Measurements from ENCODE around the gene UBE2D1. TPM values are rescaled to one million over a fixed set of nuclear protein-coding genes. Genes with fewer than 3 reads are reported as not detected.

UBE2D1 gene
- total RNA-seq, 1 experiment from 2014 or later: 24.6 TPM

- TF ChIP-seq, protein P1, sequence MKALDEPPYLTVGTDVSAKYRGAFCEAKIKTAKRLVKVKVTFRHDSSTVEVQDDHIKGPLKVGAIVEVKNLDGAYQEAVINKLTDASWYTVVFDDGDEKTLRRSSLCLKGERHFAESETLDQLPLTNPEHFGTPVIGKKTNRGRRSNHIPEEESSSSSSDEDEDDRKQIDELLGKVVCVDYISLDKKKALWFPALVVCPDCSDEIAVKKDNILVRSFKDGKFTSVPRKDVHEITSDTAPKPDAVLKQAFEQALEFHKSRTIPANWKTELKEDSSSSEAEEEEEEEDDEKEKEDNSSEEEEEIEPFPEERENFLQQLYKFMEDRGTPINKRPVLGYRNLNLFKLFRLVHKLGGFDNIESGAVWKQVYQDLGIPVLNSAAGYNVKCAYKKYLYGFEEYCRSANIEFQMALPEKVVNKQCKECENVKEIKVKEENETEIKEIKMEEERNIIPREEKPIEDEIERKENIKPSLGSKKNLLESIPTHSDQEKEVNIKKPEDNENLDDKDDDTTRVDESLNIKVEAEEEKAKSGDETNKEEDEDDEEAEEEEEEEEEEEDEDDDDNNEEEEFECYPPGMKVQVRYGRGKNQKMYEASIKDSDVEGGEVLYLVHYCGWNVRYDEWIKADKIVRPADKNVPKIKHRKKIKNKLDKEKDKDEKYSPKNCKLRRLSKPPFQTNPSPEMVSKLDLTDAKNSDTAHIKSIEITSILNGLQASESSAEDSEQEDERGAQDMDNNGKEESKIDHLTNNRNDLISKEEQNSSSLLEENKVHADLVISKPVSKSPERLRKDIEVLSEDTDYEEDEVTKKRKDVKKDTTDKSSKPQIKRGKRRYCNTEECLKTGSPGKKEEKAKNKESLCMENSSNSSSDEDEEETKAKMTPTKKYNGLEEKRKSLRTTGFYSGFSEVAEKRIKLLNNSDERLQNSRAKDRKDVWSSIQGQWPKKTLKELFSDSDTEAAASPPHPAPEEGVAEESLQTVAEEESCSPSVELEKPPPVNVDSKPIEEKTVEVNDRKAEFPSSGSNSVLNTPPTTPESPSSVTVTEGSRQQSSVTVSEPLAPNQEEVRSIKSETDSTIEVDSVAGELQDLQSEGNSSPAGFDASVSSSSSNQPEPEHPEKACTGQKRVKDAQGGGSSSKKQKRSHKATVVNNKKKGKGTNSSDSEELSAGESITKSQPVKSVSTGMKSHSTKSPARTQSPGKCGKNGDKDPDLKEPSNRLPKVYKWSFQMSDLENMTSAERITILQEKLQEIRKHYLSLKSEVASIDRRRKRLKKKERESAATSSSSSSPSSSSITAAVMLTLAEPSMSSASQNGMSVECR (CRISPR knock-in tag; IDR thresholded peaks at IDR 0.05; ENCODE audit: borderline replicate concordance): no peak
- TF ChIP-seq NR3C1 (CRISPR knock-in tag; conservative IDR thresholded peaks at IDR 0.05; ENCODE audit: low read depth): no peak
These were observed 77.7 kb downstream of the UBE2D1 start (continued) for GRCh38 chr10:58412502-58412961.

- CTCF ChIA-PET: interaction anchor here (0.5 to 3.1 kb wide), 20 partner anchors 10 to 326 kb away, joined by 3 to 32 read pairs (median 4); partner anchors contain the start of gene BICC1
- H3K27me3 Mint-ChIP-seq (ENCODE audit: low read depth): no peaks in the 10 kb centered on the region
- no peak for DNase-seq (ENCODE audit: low spot score)
- peaks cover 17% of the 10 kb centered on the region for H3K9me3 Mint-ChIP-seq
- POLR2A ChIA-PET: interaction anchor here (0.7 kb wide), 1 partner anchor 30 kb away, joined by 3 read pairs; no protein-coding TSS in a partner anchor
- peaks cover 21% of the 10 kb centered on the region for H3K4me1 Mint-ChIP-seq
- H3K27ac Mint-ChIP-seq: no peak overlapping the region
- ATAC-seq: peak; percentile 47
- H3K36me3 Mint-ChIP-seq: peaks cover 4% of the 10 kb centered on the region; the same call in 1 of the 2 replicates
- H3K4me3 Mint-ChIP-seq: no peak overlapping the region
- no peak for TF ChIP-seq ZNF423 (CRISPR knock-in tag; IDR thresholded peaks at IDR 0.05)
- TF ChIP-seq AR (CRISPR knock-in tag; IDR thresholded peaks at IDR 0.05): no peak
- no peak for TF ChIP-seq ERG (CRISPR knock-in tag; IDR thresholded peaks at IDR 0.05)
- TF ChIP-seq, protein P2, sequence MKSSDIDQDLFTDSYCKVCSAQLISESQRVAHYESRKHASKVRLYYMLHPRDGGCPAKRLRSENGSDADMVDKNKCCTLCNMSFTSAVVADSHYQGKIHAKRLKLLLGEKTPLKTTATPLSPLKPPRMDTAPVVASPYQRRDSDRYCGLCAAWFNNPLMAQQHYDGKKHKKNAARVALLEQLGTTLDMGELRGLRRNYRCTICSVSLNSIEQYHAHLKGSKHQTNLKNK (CRISPR knock-in tag; IDR thresholded peaks at IDR 0.05): no peak
- no peak for TF ChIP-seq ATF6 (CRISPR knock-in tag; IDR thresholded peaks at IDR 0.05)
- TF ChIP-seq NR3C1 (CRISPR knock-in tag; conservative IDR thresholded peaks at IDR 0.05; ENCODE audit: low read depth): no peak
- TF ChIP-seq ETV6 (CRISPR knock-in tag; IDR thresholded peaks at IDR 0.05): no peak
- no peak for TF ChIP-seq CREB1 (CRISPR knock-in tag; IDR thresholded peaks at IDR 0.05)
- TF ChIP-seq NR1H2 (CRISPR knock-in tag; IDR thresholded peaks at IDR 0.05): no peak
- no peak for TF ChIP-seq NFE2L1 (CRISPR knock-in tag; IDR thresholded peaks at IDR 0.05)
- no peak for TF ChIP-seq EMX1 (CRISPR knock-in tag; IDR thresholded peaks at IDR 0.05)
- no peak for TF ChIP-seq USF2 (CRISPR knock-in tag; IDR thresholded peaks at IDR 0.05)
- TF ChIP-seq, protein P3, sequence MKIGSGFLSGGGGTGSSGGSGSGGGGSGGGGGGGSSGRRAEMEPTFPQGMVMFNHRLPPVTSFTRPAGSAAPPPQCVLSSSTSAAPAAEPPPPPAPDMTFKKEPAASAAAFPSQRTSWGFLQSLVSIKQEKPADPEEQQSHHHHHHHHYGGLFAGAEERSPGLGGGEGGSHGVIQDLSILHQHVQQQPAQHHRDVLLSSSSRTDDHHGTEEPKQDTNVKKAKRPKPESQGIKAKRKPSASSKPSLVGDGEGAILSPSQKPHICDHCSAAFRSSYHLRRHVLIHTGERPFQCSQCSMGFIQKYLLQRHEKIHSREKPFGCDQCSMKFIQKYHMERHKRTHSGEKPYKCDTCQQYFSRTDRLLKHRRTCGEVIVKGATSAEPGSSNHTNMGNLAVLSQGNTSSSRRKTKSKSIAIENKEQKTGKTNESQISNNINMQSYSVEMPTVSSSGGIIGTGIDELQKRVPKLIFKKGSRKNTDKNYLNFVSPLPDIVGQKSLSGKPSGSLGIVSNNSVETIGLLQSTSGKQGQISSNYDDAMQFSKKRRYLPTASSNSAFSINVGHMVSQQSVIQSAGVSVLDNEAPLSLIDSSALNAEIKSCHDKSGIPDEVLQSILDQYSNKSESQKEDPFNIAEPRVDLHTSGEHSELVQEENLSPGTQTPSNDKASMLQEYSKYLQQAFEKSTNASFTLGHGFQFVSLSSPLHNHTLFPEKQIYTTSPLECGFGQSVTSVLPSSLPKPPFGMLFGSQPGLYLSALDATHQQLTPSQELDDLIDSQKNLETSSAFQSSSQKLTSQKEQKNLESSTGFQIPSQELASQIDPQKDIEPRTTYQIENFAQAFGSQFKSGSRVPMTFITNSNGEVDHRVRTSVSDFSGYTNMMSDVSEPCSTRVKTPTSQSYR (CRISPR knock-in tag; IDR thresholded peaks at IDR 0.05): no peak
- no peak for TF ChIP-seq HMGXB4 (CRISPR knock-in tag; IDR thresholded peaks at IDR 0.05)
These were observed 79.7 kb downstream of the UBE2D1 start for GRCh38 chr10:58414270-58415041.
